HEK293T (cell line): ENCODE data around the gene NEO1.

Source experiments
- BHLHE40 ChIP-seq: fragments of 450-650 bp; IDR thresholded peaks from 2 replicates; pipeline ENCODE4 v1.6.1; 2016; ENCODE audit warnings: mild to moderate bottlenecking, moderate library complexity, borderline replicate concordance
- ELF4 ChIP-seq: fragments of 450-650 bp; IDR thresholded peaks from 2 replicates; pipeline ENCODE4 v1.6.1; 2017; ENCODE audit warnings: antibody characterized with exemption
- FOXA1 ChIP-seq: fragments of 450-650 bp; IDR thresholded peaks from 2 replicates; pipeline ENCODE4 v1.6.1; 2016; ENCODE audit warnings: mild to moderate bottlenecking
- FOXK2 ChIP-seq: fragments of 450-650 bp; IDR thresholded peaks from 2 replicates; pipeline ENCODE4 v1.6.1; 2016; ENCODE audit warnings: mild to moderate bottlenecking
- FOXM1 ChIP-seq: fragments of 450-650 bp; IDR thresholded peaks from 2 replicates; pipeline ENCODE4 v1.6.1; 2017; ENCODE audit warnings: mild to moderate bottlenecking, borderline replicate concordance
- HDGF ChIP-seq: fragments of 450-650 bp; IDR thresholded peaks from 2 replicates; pipeline ENCODE4 v1.6.1; 2017; ENCODE audit warnings: antibody characterized with exemption, borderline replicate concordance
- LEF1 ChIP-seq: fragments of 450-650 bp; IDR thresholded peaks from 2 replicates; pipeline ENCODE4 v1.6.1; 2017; ENCODE audit warnings: mild to moderate bottlenecking, borderline replicate concordance
- NFRKB ChIP-seq: fragments of 450-650 bp; IDR thresholded peaks from 2 replicates; pipeline ENCODE4 v1.6.1; 2016; ENCODE audit warnings: mild to moderate bottlenecking, moderate library complexity
- SP1 ChIP-seq: fragments of 450-650 bp; IDR thresholded peaks from 2 replicates; pipeline ENCODE4 v1.6.1; 2017
- SUZ12 ChIP-seq: fragments of 450-650 bp; IDR thresholded peaks from 2 replicates; pipeline ENCODE4 v1.6.1; 2016; ENCODE audit warnings: mild to moderate bottlenecking
- TARDBP ChIP-seq: fragments of 450-650 bp; IDR thresholded peaks from 2 replicates; pipeline ENCODE4 v1.6.1; 2016
- TF ChIP-seq, protein P1 (sequence below): fragments of 450-650 bp; IDR thresholded peaks from 2 replicates; pipeline ENCODE4 v1.6.1; 2016

GRCh38 chr15:73035221-73035620 is 17.0 kb upstream of the NEO1 start:
- no peak for TF ChIP-seq FOXM1
- no peak for TF ChIP-seq NFRKB
- no peak for TF ChIP-seq ELF4
- no peak for TF ChIP-seq FOXK2
- no peak for TF ChIP-seq BHLHE40
- TF ChIP-seq HDGF = no peak
- no peak for TF ChIP-seq LEF1
- no peak for TF ChIP-seq SUZ12
- TF ChIP-seq, protein P1, sequence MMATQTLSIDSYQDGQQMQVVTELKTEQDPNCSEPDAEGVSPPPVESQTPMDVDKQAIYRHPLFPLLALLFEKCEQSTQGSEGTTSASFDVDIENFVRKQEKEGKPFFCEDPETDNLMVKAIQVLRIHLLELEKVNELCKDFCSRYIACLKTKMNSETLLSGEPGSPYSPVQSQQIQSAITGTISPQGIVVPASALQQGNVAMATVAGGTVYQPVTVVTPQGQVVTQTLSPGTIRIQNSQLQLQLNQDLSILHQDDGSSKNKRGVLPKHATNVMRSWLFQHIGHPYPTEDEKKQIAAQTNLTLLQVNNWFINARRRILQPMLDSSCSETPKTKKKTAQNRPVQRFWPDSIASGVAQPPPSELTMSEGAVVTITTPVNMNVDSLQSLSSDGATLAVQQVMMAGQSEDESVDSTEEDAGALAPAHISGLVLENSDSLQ = no peak
- no peak for TF ChIP-seq TARDBP
- TF ChIP-seq SP1 = no peak
- TF ChIP-seq FOXA1 = no peak
